Lung (tissue), 12 donors: ENCODE measurements around the gene MUC20. TPM values are rescaled to one million over a fixed set of nuclear protein-coding genes. Genes with fewer than 3 reads are reported as not detected.
A peak's percentile ranks its signal among the peaks of the same experiment; 100 is the strongest.
"Not testable (repeated sequence)": the region's sequence is repeated elsewhere in the genome, so short reads cannot be mapped to it uniquely, and the experiment has no call there.

ENCODE experiments used
- ATAC-seq: fragments of 200-7000 bp; cut with Tn5 transposase; one replicate; pipeline ENCODE4 v1.9.1; 2020; ENCODE audit warnings: moderate number of reproducible peaks; ENCODE audit not compliant: insufficient read depth, low FRiP score
- DNase-seq, 3 donors: peaks; one replicate each; pipeline ENCODE4 v3.0.0-alpha.2; 2013 to 2017
- H3K27ac ChIP-seq, 2 donors: one replicate each; pipeline ENCODE4 v1.5.1; 2013; ENCODE audit warnings: mild to moderate bottlenecking in 2 of 2, moderate library complexity in 2 of 2, control low read depth in 1 of 2, inconsistent platforms in 1 of 2, low read depth in 1 of 2, low read length in 1 of 2
- H3K27me3 ChIP-seq, 3 donors: one replicate each; pipeline ENCODE4 v1.5.1; 2013; ENCODE audit warnings: low read length in 2 of 3; ENCODE audit not compliant: control insufficient read depth in 3 of 3, insufficient read depth in 3 of 3
- H3K36me3 ChIP-seq, 4 donors: one replicate each; pipeline ENCODE4 v1.5.1; 2013; ENCODE audit warnings: low read length in 4 of 4, mild to moderate bottlenecking in 1 of 4, moderate library complexity in 1 of 4; ENCODE audit not compliant: control insufficient read depth in 4 of 4, insufficient read depth in 4 of 4
- H3K4me1 ChIP-seq, 5 donors: one replicate each; pipeline ENCODE4 v1.5.1; 2013; ENCODE audit warnings: low read length in 5 of 5, mild to moderate bottlenecking in 2 of 5, moderate library complexity in 1 of 5; ENCODE audit not compliant: control insufficient read depth in 5 of 5, insufficient read depth in 5 of 5
- H3K4me3 ChIP-seq: one replicate; pipeline ENCODE4 v1.5.1; 2013; ENCODE audit warnings: mild to moderate bottlenecking, control low read depth, moderate library complexity
- H3K9ac ChIP-seq, 2 donors: one replicate each; pipeline ENCODE4 v1.5.1; 2013; ENCODE audit warnings: low read length in 2 of 2, control low read depth in 1 of 2; ENCODE audit not compliant: insufficient read depth in 1 of 2
- H3K9me3 ChIP-seq, 4 donors: one replicate each; pipeline ENCODE4 v1.5.1; 2013; ENCODE audit warnings: low read length in 3 of 4, mild to moderate bottlenecking in 1 of 4, moderate library complexity in 1 of 4; ENCODE audit not compliant: control insufficient read depth in 4 of 4, insufficient read depth in 3 of 4
- WGBS, 2 donors: extraction: QIAGEN DNeasy Blood & Tissue Kit; methylation state at CpG; one replicate each; pipeline ENCODE4 v1.1.7; 2013; 5-methylcytosine and 5-hydroxymethylcytosine counted together
- polyA plus RNA-seq, 2 donors: library from polyadenylated mRNA; stranded (reverse); fragments of 200-250 nt; gene quantifications; one replicate each; pipeline ENCODE4 v1.2.1, GENCODE V29; 2013
- total RNA-seq, 2 donors: library from RNA; depleted of rRNA in 1 of 2; stranded (reverse); fragments of >200 nt in 1 of 2; gene quantifications; one replicate each; pipeline ENCODE4 v1.2.1, GENCODE V29; 2014 to 2021
- TF ChIP-seq, protein P1 (sequence below): IDR thresholded peaks from 2 replicates; pipeline ENCODE4 v1.5.1; 2012; ENCODE audit warnings: mild to moderate bottlenecking; ENCODE audit errors: control extremely low read depth, extremely low read depth
- donor health status: control.
- donor health status: control.
- donor health status: Bipolar disorder and iron deficiency.
- donor health status: healthy.
- donor health status: DM: yes; HTN: yes; CAD: no.

The MUC20 gene
- total and polyA plus RNA-seq, 4 donors = 11.0 to 23.9 (median 18.2) TPM

DNA sequence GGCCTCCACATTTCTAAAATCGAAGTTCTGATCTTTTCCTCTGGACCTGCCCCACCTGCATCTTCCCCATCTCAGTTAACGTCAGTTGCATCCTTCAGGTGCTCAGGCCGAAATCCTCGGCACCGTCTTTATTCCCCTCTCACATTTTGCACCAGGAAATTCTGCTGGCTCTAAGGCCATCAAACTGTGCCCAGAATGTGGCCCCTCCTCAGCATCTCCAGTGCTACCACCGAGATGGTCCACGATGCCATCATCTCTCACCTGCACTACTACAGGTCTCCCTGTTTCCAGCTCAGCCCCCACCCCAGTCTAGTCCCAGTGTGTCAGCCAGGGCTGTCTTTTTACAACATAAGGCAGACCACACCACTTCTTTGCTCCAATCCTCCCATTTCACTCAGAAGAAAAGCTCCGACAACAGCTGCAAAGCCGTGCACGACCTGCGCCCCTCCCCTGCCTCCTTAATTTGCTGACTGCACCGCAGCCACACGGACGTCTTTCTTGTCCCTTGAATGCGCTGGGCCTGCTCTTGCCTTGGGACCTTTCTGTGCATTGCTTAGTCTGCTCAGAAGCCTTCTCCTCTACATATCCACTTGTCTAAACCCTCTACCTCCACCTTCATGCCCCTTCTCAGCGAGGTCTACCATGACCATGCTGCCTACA is 14.4 kb downstream of the MUC20 start:
- no peaks in the 10 kb centered on the region for H3K9me3 ChIP-seq
- H3K36me3 ChIP-seq = no peaks in the 10 kb centered on the region
- TF ChIP-seq, protein P1, sequence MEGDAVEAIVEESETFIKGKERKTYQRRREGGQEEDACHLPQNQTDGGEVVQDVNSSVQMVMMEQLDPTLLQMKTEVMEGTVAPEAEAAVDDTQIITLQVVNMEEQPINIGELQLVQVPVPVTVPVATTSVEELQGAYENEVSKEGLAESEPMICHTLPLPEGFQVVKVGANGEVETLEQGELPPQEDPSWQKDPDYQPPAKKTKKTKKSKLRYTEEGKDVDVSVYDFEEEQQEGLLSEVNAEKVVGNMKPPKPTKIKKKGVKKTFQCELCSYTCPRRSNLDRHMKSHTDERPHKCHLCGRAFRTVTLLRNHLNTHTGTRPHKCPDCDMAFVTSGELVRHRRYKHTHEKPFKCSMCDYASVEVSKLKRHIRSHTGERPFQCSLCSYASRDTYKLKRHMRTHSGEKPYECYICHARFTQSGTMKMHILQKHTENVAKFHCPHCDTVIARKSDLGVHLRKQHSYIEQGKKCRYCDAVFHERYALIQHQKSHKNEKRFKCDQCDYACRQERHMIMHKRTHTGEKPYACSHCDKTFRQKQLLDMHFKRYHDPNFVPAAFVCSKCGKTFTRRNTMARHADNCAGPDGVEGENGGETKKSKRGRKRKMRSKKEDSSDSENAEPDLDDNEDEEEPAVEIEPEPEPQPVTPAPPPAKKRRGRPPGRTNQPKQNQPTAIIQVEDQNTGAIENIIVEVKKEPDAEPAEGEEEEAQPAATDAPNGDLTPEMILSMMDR = no peak
- no peaks in the 10 kb centered on the region for H3K27me3 ChIP-seq
- H3K4me1 ChIP-seq = peaks cover 0 to 3% (median 0%) of the 10 kb centered on the region in 5 donors
- no peak overlapping the region for H3K4me3 ChIP-seq
- no peak for DNase-seq
- no peak overlapping the region for H3K9ac ChIP-seq
- WGBS, 2 donors = 80 to 81% methylated on average over 16 of the region's 16 CpGs
- no peak overlapping the region for H3K27ac ChIP-seq
- ATAC-seq = no peak

- 88% methylated on average over 12 of the region's 12 CpGs for WGBS, 2 donors
- Histone ChIP-seq H3K27me3 (no peaks in the 10 kb centered on the region), H3K27ac (no peak overlapping the region), H3K9me3 (no peaks in the 10 kb centered on the region), H3K4me1 (peaks cover 0 to 3% (median 0%) of the 10 kb centered on the region in 5 donors), H3K9ac (no peak overlapping the region), H3K36me3 (no peaks in the 10 kb centered on the region), H3K4me3 (no peak overlapping the region)
- no peak for DNase-seq
- TF ChIP-seq, protein P1 = no peak
- ATAC-seq = no peak
Measured at GRCh38 chr3:195736866-195737490, 16.2 kb downstream of the MUC20 start.

- not testable (repeated sequence) for H3K27me3 ChIP-seq, H3K27ac ChIP-seq, H3K9ac ChIP-seq, H3K36me3 ChIP-seq, H3K4me3 ChIP-seq, H3K4me1 ChIP-seq, H3K9me3 ChIP-seq, DNase-seq
- 42 to 53% methylated on average over 6 of the region's 6 CpGs for WGBS, 2 donors
- peak; percentile 25 for ATAC-seq
Measured at GRCh38 chr3:195737782-195738181, 17.0 kb downstream of the MUC20 start.

DNA sequence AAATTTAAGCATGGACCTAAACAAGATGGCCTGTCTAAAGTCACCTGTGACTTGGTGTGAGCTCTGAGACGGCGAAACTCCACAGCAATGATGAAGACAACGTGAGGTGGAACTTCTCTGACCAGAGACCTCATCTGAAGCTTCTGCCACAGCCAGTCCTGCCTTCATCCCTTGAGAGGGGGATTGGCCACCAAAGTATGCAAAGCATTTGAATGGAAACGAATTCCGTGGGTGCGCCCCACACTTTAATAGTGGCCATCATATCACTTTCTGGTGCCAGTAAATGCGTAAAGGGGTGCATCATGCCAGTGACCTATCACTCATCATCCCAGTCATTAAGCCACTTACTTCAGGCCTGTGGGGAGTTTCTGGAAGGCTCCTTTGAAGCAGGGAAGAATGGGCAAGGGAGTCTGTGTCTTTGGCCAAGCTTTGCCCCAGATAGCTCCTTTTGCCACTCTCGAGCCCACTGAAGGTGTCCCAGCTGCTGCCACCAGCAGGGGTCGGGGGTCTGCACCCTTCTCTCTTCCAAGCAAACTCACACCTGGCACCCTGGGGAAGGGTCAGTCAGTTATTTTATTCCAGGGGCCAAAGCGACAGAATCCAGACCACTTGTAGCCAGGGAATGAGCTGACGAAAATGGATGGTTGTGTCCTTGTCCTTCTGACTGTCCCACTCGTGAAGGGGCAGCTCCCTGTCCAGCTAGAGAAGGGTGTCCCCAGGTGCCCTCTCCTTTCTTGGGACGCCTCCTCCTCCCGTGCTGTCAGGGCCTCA is 17.7 kb downstream of the MUC20 start:
- H3K27ac ChIP-seq = peak overlapping the region in 1 of 2 donors; percentile 40
- H3K4me1 ChIP-seq = no peaks in the 10 kb centered on the region
- ATAC-seq (no peak), DNase-seq (no peak)
- H3K9ac ChIP-seq = no peak overlapping the region
- H3K4me3 ChIP-seq = no peak overlapping the region
- 87 to 92% methylated on average over 14 of the region's 14 CpGs for WGBS, 2 donors
- TF ChIP-seq, protein P1 = no peak
- peaks cover 0 to 6% (median 0%) of the 10 kb centered on the region in 3 donors for H3K27me3 ChIP-seq
- no peaks in the 10 kb centered on the region for H3K9me3 ChIP-seq
- H3K36me3 ChIP-seq = no peaks in the 10 kb centered on the region
